COR-L47 (cell line): ENCODE results near the gene ABHD17C.
"Not testable (repeated sequence)": the region's sequence is repeated elsewhere in the genome, so short reads cannot be mapped to it uniquely, and the experiment has no call there.

Source experiments
- DNase-seq: peaks from one replicate; lab custom pipeline; 2025; lab: John Stamatoyannopoulos, UW

ABHD17C gene

DNA sequence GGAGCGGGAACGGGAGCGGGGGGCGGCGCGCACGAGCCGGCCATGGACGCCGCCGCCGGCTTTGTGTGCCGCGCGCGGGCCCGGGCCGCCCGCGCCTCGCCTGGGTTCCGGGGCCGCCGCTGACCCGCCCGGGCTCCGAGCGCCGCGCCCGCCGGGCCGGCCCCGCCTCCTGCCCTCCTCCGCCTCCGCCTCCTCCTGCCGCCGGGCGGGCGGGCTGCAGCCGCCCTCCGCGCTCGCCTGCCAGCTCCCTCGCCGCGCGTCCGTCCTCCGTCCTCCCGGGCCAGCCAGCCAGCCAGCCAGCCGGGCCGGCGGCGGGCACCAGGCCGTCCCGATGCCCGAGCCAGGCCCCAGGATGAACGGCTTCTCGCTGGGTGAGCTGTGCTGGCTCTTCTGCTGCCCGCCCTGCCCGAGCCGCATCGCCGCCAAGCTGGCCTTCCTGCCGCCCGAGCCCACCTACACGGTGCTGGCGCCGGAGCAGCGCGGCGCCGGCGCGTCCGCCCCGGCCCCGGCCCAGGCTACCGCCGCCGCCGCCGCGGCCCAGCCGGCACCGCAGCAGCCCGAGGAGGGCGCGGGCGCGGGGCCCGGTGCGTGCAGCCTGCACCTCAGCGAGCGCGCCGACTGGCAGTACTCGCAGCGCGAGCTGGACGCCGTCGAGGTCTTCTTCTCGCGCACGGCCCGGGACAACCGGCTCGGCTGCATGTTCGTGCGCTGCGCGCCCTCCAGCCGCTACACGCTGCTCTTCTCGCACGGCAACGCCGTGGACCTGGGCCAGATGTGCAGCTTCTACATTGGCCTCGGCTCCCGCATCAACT, at the start of gene ABHD17C:
TSS of gene ABHD17C (plus strand) at position 212 of the 812 bp plus-strand sequence. CDS start at position 332, 120 bp downstream.
- peak; percentile 44 for DNase-seq

DNA sequence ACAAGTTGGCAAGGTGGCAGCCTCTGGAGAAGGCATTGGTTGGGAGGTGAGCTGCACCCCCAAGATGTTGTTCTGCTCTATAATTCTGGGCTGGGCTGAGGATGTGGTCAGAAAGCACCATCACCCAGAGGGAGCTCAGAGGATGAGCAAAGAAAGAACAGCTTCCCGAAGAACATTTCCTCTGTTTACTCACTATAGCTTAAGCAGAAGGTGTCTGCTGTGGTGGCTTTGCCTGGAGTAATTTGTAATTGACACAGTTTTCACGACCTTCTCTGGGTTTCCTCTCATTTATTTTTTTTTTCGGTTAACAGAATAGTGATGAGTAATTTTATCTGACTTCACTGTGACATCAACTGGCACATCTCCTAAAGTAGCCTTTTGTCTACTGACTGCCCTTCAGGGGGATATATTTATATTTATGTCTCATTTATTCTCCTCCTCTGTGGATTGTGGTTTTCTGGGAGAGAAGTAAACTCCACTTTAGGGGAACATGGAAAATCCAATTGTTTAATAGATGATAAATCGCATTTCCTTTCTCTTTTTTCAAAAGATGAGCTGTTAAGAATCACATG, 49.5 kb upstream of the ABHD17C start:
- DNase-seq = no peak

DNA sequence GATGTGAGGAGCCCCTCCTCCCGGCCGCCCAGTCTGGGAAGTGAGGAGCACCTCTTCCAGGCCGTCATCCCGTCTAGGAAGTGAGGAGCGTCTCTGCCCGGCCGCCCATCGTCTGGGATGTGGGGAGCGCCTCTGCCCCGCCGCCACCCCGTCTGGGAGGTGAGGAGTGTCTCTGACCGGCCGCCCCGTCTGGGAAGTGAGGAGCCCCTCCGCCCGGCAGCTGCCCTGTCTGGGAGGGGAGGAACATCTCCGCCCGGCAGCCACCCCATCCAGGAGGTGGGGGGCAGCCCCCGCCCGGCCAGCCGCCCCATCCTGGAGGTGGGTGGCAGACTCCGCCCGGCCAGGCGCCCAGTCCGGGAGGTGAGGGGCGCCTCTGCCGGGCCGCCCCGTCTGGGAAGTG, 47.7 kb upstream of the ABHD17C start:
- not testable (repeated sequence) for DNase-seq

DNA sequence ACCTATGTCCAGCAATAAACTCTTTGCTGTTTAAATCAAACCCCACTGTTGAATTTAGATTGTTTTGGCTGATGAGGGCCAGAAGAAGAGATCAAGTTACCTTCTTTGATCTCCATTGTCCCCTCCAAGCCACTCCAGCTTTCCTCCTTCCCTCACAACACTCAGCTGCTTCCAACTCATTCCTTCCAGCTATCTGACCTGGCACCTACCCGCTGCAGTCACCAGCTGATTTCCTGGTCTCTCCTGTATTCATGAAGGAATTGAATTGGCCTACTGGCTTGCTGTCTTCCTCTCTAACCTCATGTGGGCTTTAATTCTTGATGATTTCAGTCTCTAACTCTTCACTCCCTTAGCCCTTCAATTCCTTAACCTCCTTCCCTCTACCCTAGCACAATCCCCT, 40.8 kb upstream of the ABHD17C start:
- no peak for DNase-seq

DNA sequence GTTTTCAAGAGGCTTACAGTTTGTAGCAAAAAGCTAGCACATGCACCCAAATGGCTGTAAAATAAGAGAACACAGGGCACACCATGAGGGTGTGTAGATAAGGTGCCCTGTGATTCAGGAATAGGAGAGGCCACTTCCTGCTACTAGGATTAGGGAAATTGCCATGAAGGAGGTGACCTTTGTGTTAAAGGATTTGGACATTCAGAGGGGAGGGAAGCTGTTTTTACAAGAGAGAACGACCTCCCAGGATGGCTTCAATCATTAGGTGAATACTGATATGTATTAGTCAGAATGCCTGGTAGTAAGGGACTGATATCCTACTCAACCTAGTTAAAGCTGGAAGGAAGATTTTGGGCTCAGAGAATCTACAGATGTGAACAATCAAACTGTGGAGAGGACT, 35.7 kb upstream of the ABHD17C start:
- DNase-seq = no peak

DNA sequence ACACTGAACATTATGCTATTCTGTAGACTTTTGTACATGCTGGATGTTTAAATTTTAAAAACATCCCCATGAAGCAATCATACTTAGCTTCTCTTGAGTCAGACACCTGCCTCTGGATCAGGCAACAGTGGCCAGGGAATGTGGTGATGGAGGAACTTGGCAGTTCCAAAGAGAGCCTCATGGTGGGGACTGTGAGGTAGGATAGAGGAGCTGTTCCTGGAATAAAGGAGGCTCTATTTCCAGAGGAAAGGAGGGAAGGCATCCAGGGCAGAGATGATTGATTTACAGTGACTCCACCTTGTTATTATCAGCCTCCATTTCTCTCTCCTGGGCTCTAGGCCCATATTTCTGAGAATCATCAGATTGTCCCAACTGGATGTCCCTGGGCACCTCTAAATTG, 35.0 kb upstream of the ABHD17C start:
- peak; percentile 8 for DNase-seq

DNA sequence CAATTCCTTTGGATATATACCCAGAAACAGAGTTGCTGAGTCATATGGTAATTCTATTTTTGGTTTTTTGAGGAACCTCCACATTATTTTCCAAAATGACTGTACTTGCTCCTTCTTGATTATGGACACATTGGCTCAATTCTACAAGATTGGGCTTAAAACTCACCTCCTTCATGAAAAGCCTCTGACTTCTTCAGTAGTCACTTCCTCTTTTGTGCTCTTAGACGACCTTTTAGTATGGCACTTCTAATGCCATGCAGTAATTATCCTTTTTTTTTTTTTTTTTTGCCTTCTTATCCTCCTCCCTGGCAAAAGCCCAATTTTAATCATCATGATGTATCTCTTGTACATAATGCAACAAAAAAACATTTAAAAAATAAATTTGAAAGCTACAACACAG, 33.0 kb upstream of the ABHD17C start:
- no peak for DNase-seq

DNA sequence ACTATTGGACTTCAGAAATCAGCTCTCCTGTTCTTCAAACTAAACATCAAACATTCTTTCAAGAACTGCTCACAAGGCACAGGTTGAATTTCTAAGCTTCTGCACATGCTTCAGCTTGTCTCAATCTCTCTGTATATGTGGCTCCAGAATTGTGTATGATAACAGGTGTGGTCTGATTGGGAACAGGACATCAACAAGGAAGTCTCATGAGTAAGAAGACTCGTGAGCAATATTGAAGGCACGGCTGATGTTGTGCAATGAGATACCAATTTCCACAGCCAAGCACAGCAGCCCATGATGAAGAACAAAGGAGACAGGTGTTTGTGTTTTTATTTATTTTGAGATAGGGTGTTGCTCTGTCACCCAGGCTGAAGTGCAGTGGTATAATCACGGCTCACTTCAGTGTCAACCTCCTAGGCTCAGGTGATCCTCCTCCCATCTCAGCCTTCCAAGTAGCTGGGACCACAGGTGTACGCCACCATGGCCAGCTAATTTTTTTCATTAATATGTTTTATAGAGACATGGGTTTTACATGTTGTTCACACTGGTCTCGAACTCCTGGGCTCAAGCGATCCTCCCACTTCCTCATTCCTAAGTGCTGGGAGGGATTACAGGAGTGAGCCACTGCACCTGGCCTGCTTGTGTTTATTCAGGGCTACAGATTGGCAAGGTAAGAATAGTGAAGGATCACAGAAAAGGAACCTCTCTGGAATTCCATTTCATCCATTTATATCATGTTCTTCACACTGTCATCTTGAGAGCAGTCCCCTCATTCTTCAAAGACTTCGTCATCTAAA, 32.2 kb upstream of the ABHD17C start:
- no peak for DNase-seq

DNA sequence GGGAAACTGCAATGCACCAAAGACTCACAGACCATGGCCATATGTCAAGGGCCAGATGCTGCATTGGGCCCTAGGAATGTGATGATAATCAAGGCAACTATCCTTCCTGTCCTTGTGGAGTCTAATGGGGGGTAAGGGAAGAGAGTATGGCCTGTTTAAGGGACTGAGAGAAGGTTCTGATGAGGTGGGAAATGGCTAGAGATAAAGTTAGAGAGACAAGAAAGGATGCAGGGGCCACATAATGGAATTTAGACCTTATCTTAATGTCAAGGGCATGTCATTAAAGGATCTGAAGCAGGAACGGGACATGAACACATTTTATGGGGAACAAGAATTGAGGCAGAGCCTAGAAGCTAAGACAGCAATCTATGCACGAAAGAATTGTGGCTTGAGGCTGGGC, 30.0 kb upstream of the ABHD17C start:
- DNase-seq = no peak

DNA sequence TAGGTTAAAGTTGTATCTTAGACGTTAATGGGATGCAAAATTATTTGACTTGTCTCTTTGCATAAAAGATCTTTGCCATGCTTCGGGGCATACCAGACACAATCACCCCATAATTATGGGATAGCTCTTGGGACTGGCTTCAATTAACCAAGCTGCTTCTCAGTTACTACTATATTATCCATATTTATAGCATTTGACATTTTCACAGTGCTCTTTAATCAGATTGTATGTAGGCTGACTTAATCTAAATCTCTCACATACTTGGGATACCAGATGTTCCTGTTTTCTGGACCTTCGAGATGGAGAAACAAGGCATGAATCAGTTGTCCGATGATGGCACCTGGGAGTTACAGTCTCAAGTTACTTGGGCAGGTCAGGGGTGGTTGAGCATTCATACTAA, 27.2 kb upstream of the ABHD17C start:
- DNase-seq = no peak

DNA sequence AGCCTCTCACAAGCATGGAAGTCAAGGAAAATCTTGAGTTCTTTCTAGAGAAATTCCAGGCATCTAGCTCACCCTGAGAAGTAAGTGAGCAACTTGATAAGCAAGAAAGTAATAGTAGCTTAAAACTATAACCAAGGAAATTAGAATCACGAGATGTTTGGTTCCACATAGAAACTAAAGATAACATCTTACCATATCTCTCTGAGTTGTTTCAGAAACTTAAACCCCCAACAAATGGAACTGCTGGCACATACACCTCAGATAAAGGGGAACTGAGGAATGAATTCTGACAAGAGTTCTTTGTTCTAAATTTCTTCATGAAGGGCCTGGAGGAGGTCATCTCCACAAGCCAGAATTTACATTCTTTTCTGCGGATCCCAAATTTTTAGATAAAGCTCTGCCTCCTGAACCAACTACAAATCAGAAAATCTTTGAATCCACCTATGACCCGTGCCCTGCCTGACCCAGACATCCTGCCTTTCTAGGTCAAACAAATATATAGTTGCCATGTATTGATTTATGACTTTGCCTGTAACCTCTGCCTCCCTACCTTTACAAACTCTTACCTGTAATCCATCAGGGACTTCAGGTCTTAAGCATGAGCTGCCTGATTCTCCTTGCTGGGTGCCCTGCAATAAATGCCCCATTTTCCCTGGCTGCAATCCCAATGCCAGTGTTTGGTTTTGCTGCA, 26.4 kb upstream of the ABHD17C start:
- no peak for DNase-seq

DNA sequence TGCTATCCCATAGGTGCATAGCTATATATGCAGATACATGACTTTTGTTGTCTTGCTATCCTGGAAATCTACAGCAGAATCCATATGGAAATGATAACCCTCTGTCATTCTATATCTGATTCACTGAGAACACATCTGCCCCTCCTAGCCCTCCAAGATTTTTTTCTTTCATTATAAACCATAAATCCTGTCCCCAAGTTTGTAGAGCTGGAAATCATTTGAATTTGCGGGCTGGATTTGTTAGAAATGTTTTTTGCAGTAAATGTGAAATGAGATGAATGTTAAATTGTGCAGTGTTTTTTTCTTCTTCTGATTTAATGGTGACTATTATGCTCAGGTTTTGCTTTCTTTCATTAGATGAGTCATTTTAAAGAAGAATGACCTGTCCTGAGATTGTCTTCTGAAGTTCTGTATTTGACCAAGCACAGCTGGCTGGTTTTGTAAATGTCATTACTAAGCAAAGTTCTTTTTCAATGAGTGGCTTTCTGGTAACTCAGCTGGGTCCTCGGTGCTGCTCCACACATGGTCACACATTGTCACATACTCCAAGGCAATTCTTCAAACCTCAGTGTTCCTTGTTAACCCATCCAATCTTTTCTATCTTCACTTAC, 25.3 kb upstream of the ABHD17C start:
- no peak for DNase-seq

DNA sequence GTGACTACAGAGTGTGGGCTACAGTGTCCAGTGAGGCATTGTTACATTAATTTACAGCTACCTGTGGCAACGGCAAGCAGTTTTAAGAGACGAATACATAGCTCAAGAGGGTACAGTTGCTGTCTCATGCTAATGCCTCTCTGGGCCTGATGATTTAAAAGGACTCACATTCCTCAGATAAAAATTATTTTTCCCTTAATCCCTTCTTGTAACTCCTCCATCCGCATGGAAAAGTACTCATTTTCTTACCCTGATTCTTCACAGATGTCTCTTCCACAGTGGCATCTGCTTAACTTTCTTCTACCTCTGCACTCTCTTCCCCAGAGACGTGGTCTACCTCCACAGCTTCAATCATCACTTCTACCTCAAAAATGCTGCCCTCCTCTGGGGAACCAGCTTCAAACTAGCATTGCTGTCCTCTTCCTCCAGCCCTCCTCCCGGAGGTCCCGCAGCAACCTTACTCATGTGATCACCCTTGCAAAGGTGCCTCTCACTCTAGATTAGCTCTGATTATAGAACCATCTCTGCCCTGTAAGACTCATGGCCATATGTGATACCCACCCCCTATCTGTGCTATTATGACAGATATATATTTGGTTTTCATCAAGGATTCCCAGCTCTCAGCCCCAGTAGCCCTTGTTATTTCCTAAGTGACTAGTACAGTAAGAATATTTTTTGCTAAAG, 21.4 kb upstream of the ABHD17C start:
- DNase-seq = no peak

DNA sequence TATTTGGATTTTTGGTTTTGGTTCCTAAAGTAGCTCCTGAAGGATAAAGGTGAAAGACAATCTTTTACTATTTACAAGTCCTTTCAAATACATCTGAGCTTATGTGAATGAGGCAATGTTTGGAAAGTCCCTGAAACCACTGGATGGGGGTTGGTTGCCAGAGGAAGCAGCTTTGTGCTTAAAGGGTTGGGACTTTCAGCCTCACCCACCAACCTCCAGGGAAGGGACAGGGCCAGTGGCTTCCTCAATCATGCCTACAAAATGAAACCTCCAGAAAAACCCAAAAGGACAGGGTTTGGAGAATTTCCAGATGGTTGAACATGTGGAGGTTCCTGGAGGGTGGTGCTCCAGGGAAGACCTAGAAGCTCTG, 20.9 kb upstream of the ABHD17C start:
- no peak for DNase-seq

DNA sequence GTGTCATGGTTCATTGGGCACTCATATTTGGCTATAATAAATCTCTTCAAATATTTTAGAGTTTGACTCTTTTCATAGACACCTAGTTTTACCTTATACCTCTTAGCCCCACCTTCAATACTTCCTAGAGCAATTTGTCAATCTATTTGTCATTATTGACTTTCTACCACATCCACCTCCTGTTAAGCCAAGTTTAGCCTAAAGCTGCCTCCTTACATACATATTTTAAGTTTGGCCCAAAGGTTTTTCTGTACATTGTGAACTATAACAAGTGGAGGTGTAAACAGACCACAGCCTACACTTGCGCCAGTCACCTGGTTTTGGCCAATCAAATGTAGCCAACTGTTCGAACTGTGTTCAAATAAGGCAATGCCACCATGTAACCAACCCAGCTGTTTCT, 18.1 kb upstream of the ABHD17C start:
- no peak for DNase-seq

DNA sequence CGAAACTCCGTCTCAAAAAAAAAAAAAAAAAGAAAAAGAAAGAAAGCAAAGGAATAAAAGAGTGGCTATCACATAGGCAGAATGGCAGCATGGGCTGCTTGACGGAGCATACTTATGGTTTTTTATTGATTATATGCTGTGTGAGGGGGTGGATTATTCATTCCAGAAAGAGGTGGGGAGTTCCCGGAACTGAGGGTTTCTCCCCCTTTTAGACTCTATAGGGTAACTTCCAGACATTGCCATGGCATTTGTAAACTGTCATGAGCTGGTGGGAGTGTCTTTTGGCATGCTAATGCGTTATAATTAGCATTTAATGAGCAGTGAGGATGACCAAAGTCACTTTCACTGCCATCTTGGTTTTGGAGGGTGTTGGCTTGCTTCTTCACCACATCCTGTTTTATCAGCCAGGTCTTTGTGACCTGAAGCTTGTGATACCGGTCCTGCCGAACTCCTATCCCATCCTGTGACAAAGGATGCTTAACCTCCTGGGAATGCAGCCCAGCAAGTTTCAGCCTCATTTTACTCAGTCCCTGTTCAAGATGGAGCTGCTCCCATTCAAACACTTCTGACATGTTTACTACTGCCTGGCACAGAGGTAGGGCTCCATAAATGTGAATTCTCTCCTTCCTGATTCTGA, 15.8 kb upstream of the ABHD17C start:
- no peak for DNase-seq

DNA sequence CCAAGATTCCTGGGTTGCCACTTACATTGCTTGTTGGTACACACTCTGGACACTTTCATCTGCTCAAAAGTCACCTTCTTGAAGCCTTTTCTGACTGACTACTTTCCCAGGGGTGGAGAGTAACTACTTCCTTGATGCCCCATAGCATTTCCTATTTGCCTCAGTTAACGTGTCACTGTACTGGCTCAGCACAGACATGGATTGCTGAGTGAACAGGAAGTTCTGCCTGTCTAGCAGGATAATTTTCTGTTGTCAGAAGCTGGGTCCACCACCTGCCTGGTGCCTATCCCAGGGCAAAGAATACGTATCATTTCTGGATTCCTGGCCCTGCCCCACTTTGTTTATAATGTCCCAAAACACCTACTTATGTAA, 15.3 kb upstream of the ABHD17C start:
- no peak for DNase-seq

DNA sequence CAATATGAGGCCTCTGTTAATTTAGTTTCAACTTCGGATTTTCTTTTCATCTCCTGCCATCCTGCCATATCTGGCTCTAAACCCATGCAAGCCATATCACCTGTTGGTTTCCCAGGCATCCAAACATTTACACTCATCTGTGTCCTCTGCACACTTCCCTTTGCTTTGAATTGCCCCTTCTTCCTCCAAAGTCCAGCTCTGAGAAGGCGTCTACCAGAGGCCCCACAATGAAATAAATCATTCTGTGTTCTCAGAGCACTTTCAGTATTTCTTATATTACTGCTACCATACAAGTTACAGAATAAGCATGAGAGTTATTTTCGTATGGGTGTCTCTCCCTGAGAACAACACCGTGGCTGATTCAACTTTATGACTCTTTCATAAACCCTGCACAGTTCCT, 12.9 kb upstream of the ABHD17C start:
- DNase-seq = no peak

DNA sequence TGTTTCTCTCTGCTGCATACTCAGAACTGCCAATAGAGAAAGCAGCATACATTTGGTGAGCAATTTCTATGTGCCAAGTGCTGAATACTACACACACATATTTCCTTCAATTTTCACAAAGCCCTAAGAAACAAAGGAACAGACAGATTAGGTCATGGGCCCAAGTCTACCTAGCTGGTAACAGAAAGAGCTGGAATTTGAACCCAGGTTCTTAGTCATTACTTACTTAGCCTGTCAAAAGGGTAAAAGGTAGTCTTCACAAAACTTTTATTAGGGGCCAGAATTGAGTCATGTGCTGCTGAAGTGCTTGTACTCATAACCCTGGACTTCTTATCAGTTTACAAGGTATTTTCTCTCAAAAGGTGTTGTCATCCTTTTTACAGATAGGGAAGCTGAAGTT, 10.4 kb upstream of the ABHD17C start:
- DNase-seq = no peak

DNA sequence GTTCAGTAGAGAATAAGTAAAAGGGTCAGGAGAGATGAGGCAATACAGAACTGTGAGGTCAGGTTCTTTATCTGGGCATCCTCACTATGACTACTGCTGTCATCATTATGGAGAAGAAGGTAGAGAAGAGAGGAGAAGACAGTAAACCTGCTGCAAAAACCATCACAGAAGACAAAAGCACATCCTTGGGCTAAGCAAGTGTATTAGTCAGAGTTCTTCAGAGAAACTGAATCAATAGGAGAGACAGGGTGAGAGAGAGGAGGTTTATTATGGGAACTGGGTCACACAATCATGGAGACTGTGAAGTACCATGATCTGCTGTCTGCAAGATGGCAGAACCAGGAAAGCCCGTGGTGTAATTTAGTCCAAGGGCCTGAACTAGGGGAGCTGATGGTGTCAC, 9.5 kb upstream of the ABHD17C start:
- DNase-seq = no peak

DNA sequence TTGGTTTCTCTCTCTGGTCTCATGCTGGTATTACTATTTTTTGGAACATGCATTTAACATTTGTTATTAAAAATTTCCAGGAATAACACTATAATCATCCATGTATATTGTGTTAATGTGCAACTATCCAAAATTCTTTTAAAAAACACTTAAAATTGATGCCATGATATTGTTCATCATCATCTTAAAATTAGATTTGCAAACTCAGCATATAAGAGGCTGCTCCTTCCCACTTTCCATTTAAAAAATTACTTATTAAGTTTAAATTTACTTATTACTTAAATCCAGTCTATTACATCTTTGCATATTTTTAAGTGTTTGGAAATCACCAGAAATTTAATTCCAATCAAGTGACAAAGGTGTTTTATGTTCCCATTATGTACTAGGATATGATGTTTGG, 5.8 kb upstream of the ABHD17C start:
- DNase-seq = no peak
